ENCODE data around the gene HTR5A.

HTR5A gene

DNA sequence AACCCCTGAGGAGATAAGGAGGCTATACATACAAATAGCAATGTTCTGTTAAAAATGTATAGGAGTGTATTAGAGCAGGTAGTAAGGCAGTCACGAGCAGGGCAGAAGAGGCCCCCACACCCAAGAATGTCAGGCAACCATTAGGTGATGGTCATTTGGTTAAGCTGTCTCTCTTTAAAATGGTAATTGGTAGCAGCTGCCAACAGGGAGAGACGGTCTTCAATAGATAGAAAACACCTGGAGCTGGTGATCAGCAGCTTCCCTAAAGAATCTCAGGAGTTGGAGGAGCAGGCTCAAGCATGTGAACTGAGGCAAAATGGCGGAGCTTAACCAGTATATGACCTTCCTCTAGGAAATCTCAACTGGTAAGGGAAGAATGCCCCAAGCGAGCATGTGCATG lies 26.4 kb upstream of the HTR5A start:
- TF ChIP-seq, protein P1, sequence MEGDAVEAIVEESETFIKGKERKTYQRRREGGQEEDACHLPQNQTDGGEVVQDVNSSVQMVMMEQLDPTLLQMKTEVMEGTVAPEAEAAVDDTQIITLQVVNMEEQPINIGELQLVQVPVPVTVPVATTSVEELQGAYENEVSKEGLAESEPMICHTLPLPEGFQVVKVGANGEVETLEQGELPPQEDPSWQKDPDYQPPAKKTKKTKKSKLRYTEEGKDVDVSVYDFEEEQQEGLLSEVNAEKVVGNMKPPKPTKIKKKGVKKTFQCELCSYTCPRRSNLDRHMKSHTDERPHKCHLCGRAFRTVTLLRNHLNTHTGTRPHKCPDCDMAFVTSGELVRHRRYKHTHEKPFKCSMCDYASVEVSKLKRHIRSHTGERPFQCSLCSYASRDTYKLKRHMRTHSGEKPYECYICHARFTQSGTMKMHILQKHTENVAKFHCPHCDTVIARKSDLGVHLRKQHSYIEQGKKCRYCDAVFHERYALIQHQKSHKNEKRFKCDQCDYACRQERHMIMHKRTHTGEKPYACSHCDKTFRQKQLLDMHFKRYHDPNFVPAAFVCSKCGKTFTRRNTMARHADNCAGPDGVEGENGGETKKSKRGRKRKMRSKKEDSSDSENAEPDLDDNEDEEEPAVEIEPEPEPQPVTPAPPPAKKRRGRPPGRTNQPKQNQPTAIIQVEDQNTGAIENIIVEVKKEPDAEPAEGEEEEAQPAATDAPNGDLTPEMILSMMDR (conservative IDR thresholded peaks at IDR 0.05; ENCODE audit: control insufficient read depth, insufficient read depth, low read depth, low read length): no peak
- DNase-seq (ENCODE audit: low read depth): no peak
- H3K4me3 ChIP-seq (ENCODE audit: control insufficient read depth, low read depth, low read length): no peak overlapping the region

GRCh38 chr7:155048006-155048405 lies 22.1 kb upstream of the HTR5A start:
- TF ChIP-seq, protein P1 (conservative IDR thresholded peaks at IDR 0.05; ENCODE audit: control insufficient read depth, insufficient read depth, low read depth, low read length): no peak
- no peak overlapping the region for H3K4me3 ChIP-seq (ENCODE audit: control insufficient read depth, low read depth, low read length)
- DNase-seq (ENCODE audit: low read depth): no peak

GRCh38 chr7:155051355-155051754 lies 18.8 kb upstream of the HTR5A start:
- no peak overlapping the region for H3K4me3 ChIP-seq (ENCODE audit: control insufficient read depth, low read depth, low read length)
- TF ChIP-seq, protein P1 (conservative IDR thresholded peaks at IDR 0.05; ENCODE audit: control insufficient read depth, insufficient read depth, low read depth, low read length): no peak
- DNase-seq (ENCODE audit: low read depth): no peak

DNA sequence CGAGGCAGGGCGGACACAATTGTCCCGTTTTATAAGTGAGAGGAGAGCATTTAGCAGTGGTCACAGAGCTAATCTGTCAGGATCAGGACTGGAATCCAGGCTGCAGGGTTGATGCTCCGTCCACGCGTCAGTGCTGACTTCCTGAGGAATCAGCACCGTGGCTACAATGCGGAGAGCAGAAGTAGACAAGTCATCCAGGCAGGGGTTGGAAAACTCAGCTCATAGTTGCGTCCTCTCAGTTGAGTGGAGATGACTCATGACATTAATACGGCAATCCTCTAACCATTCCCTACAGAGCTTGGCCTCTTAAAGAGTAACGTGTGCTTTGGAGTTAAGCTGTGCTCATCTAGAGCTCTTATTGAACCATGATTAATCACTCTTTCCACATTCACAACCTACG lies 17.1 kb upstream of the HTR5A start:
- H3K4me3 ChIP-seq (ENCODE audit: control insufficient read depth, low read depth, low read length): no peak overlapping the region
- TF ChIP-seq, protein P1 (conservative IDR thresholded peaks at IDR 0.05; ENCODE audit: control insufficient read depth, insufficient read depth, low read depth, low read length): no peak
- no peak for DNase-seq (ENCODE audit: low read depth)

- TF ChIP-seq, protein P1 (conservative IDR thresholded peaks at IDR 0.05; ENCODE audit: control insufficient read depth, insufficient read depth, low read depth, low read length): no peak
- DNase-seq (ENCODE audit: low read depth): no peak
- H3K4me3 ChIP-seq (ENCODE audit: control insufficient read depth, low read depth, low read length): no peak overlapping the region
Observed at GRCh38 chr7:155054761-155055160, 15.4 kb upstream of the HTR5A start.

DNA sequence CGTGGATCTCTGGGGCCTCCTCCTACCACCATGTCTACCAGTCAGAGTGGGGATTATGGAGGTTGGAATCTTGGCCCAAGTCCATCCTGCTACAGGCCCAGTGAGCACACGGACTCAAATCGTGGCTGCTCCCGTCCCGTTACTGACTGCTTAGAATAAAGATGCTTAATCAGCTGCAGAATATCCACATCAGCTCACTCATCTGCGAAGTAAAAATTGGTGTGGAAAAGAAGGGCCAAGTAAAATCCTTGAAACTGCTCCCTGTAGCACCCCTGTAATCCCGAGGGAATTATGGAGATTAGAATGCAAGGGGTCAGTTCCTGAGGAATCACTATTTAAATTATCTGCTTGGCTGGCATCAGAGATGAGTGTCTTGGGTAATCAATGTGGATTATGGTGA lies 13.0 kb upstream of the HTR5A start:
- no peak for DNase-seq (ENCODE audit: low read depth)
- H3K4me3 ChIP-seq (ENCODE audit: control insufficient read depth, low read depth, low read length): no peak overlapping the region
- TF ChIP-seq, protein P1 (conservative IDR thresholded peaks at IDR 0.05; ENCODE audit: control insufficient read depth, insufficient read depth, low read depth, low read length): no peak

DNA sequence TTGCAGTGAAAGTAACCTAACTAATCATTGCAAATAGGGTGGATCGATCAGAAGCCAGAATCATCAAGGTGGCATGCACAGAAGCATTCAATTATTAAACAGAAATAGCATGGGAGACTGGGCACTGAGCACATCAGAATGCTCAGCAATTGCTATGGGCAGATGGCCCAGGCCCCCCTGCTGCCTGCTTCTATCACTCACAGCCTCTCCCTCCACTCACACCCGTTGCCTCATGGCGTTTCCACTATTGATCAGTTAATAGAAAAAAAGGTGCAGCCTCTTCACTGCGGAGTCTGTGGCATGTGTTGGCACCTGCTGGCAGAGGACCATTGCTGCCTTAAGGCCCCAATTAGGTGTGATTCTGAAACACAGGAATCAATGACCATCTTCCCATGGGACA lies 11.2 kb upstream of the HTR5A start:
- TF ChIP-seq, protein P1 (conservative IDR thresholded peaks at IDR 0.05; ENCODE audit: control insufficient read depth, insufficient read depth, low read depth, low read length): no peak
- no peak for DNase-seq (ENCODE audit: low read depth)

More for the DNA sequence above, 11.2 kb upstream of the HTR5A start:
- no peak overlapping the region for H3K4me3 ChIP-seq (ENCODE audit: control insufficient read depth, low read depth, low read length)

All from fibroblast of mammary gland (primary cell).